ENCODE results near the gene SNAPC3.
"Not testable (repeated sequence)": the region's sequence is repeated elsewhere in the genome, so short reads cannot be mapped to it uniquely, and the experiment has no call there.

The SNAPC3 gene

DNA sequence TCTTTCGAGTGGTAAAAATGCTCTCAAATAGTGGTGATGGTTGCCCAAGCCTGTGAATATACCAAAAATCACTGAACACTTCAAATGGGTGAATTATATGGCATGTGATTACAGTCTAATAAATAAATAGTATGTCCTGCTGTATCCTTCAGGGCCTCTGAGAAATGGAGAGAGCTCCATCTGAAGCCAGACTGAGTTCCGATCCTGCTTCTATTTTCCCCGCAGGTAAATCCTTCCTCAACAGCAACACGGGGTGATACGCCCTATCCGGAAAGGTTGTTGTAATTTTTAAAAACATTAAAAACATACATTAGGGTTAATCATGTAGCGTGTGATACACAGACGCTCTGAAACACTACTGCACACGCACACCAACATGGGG lies 695 bp upstream of the SNAPC3 start:
- DNase-seq (ENCODE audit: low read depth in 3 of 3, low spot score in 1 of 3) = no peak

DNA sequence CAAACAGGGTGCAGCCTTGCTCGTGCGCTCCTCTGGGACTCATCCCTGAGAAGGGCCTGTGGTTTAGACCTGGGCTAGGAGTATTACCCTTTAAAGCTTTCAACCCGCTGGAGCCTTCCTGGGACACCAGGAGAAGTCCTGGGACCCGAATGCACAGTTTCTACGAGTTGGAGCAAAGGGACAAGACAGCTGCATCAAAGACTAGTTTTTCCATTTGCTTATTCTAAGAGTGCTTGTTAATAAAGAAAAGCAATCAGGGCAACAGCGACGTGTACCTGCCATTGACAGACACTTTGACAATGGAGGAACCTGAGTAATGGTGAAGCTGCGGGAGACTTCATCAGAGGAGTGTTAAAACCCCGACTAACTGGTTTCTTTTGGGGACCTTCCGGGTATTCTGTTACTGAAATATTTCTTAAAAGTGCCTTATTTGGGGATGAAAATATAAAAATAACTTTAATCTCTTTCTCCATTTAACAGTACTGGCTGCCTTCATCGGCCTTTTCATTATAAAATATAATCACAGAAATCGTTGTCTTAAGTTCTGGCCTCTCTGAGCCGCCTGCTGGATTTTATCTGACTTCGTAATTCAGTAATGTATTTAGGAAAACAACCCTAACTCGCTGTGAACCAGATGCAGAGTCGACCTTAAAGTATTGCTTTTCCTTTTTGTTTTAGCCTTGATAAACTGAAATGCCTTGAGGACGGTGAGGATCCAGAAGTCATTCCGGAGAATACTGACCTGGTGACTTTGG lies 732 bp downstream of the SNAPC3 start:
- no peak for DNase-seq (ENCODE audit: low read depth in 3 of 3, low spot score in 1 of 3)

DNA sequence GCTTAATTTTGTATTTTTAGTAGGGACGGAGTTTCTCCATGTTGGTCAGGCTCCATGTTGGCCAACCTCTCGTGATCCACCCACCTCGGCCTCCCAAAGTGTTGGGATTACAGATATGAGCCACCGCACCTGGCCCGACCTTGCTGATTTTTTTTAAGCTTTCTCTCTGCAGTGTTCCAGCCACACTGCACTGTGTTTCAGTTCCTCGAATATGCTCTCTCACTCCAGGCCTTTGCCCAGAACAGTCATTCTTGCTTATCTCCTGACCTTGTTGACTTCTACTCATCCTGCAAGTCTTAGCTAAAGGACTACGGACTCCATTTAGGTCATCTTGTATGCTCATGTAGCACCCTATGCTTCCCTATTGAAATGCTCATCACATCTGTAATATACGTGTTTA lies 3.3 kb downstream of the SNAPC3 start:
- DNase-seq (ENCODE audit: low read depth in 3 of 3, low spot score in 1 of 3) = no peak

DNA sequence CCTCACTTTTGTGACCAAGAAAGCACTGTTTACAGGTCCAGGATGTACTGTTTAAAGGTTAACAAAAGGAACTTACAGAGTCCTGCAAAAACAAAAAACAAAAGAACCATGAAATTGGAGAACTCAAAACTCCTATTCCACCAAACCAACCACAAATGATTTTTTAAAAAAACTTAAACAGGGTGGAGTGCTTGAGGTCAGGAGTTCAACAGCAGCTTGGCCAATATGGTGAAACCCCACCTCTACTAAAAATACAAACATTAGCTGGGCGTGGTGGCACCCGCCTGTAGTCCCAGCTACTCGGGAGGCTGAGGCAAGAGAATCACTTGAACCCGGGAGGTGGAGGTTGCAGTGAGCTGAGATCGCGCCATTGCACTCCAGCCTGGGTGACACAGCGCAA lies 5.0 kb downstream of the SNAPC3 start:
- not testable (repeated sequence) for DNase-seq (ENCODE audit: low read depth in 3 of 3, low spot score in 1 of 3)

DNA sequence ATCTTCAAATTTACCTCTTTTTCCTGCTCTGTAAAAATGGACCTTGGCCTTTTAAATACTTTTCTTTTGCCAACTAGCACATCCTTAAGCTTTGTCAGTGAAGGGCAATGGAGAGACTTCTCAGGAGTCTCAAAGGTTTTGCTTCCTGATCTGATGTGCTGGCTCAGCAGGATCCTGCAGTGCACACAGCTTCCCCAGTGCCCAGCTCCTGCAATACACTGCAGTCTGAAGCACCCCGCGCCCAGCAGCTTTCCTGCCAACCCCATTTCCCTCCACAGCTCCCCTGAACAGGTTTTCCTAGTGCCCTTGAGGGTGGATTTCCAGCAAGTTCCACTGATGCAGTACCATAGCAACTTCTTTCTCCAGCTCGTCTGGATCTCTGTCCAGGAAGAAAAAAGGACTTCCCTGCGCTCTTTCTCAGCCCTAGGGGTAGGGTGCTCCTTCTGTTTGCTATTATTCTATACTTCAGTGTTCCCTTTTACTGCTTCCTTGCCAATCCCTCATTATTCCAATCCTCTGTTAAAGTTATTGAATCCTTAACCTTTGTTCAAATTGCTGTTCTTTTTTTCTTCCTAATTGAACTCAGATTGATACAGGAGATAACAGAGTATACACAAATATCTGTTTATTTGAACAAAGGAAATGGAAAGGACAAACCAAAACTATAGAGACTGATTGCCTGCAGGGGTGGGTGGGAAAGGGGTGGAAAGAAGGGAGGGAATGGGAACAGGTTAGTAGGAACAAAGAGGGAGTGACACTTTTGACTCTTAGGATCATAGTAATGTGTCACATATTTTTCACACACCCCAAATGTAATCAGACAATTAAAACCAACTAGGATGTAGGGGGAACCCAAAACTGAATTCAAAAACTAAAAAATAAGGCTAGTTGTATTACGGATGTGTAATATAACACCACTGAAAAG lies 8.5 kb downstream of the SNAPC3 start:
- no peak for DNase-seq (ENCODE audit: low read depth in 3 of 3, low spot score in 1 of 3)

DNA sequence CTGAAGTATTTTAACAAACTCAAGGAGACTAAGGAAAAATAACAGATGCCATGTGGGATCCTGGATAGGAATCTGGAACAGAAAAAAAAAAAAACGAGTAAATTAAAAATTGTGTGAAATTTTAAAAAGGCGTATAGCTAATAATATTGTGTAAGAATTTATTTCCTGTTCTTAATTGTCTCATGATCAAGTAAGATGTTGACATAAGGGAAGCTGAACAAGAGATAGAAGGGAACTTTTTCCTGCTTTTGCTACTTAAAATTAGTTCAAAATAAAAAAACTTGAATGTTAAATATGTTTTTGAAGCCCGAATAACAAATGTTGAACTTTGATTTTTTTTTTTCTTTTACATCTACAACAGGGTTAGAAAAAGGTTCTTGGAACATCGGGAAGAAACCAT lies 10.5 kb downstream of the SNAPC3 start:
- DNase-seq (ENCODE audit: low read depth in 3 of 3, low spot score in 1 of 3) = no peak

DNA sequence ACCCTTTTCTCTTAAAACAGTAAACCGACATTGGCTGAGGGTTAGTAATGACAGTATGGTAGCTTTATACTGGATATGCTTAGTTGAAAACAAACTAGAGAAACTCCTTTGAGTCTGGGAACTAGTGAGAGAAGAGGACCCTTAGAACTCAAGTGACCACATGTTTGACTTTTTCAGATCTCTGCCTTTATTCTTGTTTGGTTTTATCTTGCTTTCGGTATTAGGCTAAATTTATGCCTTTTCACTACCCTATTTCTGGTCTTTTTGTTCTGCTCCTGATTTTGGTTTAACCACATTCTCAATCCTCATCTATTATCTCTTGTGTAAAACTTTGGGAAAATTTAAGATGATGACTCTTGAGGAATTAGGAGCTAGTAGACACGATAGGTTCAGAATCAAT lies 11.0 kb downstream of the SNAPC3 start:
- no peak for DNase-seq (ENCODE audit: low read depth in 3 of 3, low spot score in 1 of 3)

DNA sequence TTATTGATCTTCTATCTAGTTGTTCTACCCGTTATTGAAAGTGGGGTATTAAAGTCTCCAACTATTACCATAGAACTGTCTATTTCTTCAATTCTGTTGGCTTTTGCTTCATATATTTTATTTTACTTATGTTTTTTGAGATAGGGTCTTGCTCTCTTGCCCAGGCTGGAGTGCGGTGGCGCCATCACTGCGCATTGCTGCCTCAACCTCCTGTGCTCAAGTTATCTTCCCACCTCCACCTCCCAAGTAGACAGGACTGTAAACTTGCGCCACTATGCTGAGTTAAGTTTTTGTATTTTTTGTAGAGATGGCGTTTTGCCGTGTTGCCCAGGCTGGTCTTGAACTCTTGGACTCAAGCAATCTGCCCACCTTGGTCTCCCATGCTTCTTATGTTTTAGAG lies 16.2 kb downstream of the SNAPC3 start:
- DNase-seq (ENCODE audit: low read depth in 3 of 3, low spot score in 1 of 3) = no peak

DNA sequence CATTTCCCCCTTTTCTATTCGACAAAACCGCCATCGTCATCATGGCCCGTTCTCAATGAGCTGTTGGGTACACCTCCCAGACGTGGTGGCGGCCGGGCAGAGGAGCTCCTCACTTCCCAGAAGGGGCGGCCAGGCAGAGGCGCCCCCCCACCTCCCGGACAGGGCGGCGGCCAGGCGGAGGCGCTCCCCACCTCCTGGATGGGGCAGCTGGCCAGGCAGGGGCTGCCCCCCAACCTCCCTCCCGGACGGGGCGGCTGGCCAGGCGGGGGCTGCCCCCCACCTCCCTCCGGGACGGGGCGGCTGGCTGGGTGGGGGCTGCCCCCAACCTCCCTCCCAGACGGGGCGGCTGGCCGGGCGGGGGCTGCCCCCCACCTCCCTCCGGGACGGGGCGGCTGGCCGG lies 19.2 kb downstream of the SNAPC3 start:
- not testable (repeated sequence) for DNase-seq (ENCODE audit: low read depth in 3 of 3, low spot score in 1 of 3)

DNA sequence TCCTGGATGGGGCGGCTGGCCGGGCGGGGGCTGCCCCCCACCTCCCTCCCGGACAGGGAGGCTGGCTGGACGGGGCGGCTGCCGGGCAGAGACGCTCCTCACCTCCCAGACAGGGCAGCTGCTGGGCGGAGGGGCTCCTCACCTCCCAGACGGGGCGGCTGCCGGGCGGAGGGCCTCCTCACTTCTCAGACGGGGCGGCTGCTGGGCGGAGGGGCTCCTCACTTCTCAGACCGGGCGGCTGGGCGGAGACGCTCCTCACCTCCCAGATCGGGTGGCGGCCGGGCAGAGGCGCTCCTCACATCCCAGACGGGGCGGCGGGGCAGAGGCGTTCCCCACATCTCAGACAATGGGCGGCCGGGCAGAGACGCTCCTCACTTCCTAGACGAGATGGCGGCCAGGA lies 19.6 kb downstream of the SNAPC3 start:
- not testable (repeated sequence) for DNase-seq (ENCODE audit: low read depth in 3 of 3, low spot score in 1 of 3)

DNA sequence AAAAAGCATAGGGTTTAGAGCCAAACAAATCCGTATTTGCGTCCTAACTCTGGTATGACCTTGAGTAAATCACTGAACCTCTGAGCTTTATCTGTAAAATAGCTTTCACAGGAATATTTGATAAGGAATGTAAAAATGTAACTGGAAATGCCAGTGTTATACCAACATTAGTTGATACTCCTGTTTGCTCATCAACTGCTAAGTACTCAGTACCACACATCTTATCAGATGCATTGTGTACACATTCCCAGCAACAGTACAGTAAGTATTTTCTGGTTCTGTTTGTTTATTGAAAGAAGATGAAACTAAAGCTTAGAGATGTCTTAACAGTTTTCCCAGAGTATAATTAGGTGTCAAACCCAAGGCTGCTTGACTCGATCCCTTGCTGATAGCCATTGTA lies 21.5 kb downstream of the SNAPC3 start:
- DNase-seq (ENCODE audit: low read depth in 3 of 3, low spot score in 1 of 3) = no peak

DNA sequence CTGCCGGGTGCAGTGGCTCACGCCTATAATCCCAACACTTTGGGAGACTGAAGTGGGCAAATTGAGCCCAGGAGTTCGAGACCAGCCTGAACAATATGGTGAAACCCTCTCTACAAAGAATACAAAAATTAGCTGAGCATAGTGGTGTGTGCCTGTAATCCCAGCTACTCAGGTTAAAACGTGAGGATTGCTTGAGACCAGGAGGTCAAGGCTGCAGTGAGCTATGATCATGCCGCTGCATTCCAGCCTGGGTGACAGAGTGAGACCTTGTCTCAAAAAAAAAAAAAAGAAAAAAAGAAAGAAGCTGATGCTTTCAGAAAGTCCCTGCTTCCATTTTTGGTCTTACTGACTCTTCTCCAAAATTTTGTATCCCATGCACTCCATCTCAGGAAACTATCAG lies 31.3 kb downstream of the SNAPC3 start:
- DNase-seq (ENCODE audit: low read depth in 3 of 3, low spot score in 1 of 3) = no peak

DNA sequence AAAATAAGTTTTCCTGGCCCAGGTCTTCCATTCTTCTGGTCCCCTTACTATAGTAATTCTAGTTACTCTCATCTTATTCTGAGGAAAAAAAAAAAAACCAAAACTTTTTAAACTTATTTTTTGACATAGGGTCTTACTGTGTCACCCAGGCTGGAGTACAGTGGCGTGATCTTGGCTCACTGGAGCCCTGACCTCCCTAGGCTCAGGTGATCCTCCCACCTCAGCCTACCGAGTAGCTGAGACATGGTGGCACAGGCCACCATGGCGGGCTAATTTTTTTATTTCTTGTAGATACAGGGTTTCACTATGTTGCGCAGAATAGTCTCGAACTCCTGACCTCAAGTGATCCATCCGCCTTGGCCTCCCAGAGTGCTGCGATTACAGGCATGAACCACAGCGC lies 38.4 kb downstream of the SNAPC3 start:
- no peak for DNase-seq (ENCODE audit: low read depth in 3 of 3, low spot score in 1 of 3)

DNA sequence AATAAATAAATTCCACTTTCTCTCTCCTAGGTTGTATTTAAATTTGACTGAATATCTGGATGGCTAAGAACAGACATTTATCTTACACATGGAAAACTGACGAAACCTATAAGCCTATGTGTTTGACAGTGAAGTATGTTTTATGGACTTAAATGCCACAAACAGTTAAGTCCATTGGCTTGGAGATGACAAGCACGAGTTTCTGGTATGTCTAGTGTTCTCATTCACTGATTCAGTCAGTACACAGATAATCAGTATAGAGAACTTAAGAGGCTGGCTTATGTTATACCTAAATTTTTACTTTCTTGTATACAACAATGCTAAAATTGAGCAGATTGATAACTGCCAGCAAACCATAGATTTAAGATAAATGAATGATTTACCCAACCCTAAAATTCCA lies 38.9 kb downstream of the SNAPC3 start:
- DNase-seq (ENCODE audit: low read depth in 3 of 3, low spot score in 1 of 3) = no peak

DNA sequence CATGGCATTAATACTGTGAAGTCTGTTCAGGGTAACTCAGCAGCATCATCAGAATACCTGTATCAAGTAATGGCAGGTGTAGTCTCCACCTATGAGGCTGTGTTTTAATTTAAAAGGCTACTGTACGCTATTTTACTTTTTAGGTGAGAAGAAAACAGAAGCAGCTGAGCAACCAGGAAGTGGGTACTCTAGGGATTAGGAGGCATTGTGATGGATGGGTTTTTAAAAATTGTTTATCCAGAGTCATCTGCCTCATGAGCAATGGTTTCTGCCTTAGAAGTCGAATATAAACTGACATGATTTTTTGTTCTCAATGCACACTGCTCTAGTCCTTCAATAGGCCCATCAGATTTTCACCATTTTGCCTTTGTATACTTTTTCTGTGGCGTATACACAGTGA lies 45.5 kb downstream of the SNAPC3 start:
- no peak for DNase-seq (ENCODE audit: low read depth in 3 of 3, low spot score in 1 of 3)

DNA sequence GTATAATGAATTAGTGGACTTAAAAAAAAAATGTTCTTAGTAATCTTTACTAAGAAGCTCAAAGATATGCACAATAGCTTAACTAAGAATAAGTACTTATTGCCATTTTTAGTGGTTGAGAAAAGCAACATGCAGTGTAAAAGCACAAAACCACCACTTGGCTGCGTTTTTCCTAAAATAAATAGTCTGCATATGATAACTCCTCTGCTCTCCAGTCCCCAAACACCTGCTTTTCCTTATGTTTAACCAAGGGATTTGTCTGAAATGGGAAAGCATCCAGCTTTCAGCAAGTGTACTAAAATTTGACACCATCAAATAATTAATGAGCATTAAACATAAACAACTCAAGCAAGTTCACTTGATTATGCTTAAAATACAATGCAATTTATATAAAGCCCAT lies 46.7 kb downstream of the SNAPC3 start:
- no peak for DNase-seq (ENCODE audit: low read depth in 3 of 3, low spot score in 1 of 3)

DNA sequence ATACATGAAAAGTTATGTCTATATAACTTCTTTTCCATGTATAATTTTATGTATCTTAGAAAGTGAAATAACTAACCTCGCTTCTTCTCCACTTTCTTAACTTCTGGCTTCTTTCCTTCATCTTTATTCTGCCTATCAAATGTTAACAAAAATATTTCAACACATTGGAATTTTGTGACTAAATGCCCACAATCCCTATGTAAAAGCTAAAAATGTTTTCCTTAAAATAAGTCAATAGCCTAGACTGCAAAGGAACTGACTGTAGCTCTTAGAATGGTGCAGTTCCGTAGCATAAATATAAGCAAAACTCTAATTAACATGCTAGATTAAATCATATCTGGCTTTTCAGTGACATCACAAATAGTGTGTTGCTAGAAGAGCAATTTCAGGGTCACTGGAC lies 47.2 kb downstream of the SNAPC3 start:
- DNase-seq (ENCODE audit: low read depth in 3 of 3, low spot score in 1 of 3) = no peak

DNA sequence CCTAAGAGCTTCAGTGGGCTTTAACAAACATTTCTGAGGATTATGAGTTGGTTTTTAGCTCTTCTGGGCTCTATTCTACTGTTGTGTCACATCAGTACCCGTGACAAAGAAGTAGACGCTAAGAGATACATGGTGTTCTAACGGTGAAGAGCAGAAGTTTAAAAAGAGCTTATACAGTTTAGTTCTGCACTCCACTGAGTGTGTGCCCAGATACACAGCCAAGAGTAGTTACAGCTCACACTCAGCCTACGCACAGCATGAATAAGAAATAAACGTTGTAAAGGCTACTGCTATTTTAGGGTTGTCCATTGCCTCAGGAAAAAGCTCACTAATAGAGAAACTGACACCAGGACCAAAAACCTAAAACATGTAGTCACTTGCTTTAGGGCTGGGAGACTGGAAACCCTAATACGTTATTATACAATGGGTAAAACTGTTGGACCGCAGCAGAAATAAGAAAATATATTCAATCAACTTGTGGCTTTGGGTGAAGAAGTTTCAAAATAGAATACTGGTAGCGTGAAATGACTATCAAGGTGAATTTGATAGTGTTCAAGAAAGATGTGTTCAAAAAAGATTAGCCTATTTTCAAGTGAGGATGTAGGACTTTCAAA lies 53.4 kb downstream of the SNAPC3 start:
- DNase-seq (ENCODE audit: low read depth in 3 of 3, low spot score in 1 of 3) = no peak

DNA sequence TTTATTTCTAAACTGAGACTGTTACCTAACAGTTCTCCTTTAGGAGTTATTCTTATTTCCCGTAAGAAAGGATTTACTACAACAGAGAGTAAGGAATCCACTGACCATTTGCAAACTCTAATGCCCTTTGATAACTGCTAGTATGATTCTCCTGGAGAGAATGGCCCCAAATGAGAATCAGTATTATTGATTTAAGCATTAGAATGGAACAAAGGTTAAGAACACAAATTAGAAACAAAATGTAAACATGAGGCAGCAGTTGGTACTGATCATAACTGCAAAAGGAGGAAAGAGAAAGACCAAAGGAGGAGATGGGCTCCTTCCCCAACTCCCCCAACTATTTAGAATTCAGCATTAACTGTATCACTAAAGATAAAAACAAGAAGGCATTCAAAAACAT lies 57.4 kb downstream of the SNAPC3 start:
- no peak for DNase-seq (ENCODE audit: low read depth in 3 of 3, low spot score in 1 of 3)

DNA sequence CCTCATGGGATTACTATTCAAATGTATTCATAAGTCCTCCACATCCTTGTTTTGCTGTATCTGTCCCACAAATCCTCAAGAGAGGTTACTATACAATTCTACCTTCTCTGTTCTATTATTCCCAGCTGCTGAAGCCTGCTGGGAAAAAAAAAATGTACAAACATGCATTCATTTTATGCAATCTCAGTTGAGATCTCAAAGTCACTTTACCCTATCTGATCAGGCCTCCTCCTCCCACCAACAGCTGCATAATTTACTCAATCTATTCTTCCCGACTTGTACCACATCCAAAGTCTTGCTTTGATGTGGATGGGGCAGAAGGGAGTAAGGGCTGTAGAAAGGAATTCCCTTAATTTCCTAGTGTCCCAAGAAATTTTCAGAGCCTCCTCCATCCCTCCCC lies 59.5 kb downstream of the SNAPC3 start:
- no peak for DNase-seq (ENCODE audit: low read depth in 3 of 3, low spot score in 1 of 3)

DNA sequence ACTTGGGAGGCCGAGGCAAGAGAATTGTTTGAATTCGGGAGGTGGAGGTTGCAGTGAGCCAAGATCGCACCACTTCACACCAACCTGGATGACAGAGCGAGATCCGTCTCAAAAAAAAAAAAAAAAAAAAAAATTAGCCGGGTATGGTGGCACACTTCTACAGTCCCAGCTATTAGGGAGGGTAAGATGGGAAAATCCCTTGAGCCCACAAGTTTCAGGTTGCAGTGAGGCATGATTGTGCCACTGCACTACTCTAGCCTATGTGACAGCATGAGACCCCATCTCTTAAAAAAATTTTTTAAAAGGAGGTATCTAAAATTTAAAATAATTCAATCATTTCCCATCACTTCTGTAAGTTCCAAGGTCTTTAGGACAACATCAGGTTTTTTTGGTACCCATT lies 62.1 kb downstream of the SNAPC3 start:
- no peak for DNase-seq (ENCODE audit: low read depth in 3 of 3, low spot score in 1 of 3)
